ENCODE data around the gene COL18A1.
"Not testable (repeated sequence)": the region's sequence is repeated elsewhere in the genome, so short reads cannot be mapped to it uniquely, and the experiment has no call there.

Gene COL18A1

GRCh38 chr21:45441431-45442255, 36.7 kb downstream of the COL18A1 start:
- no peak overlapping the region for H2AFZ ChIP-seq (ENCODE audit: low read length)
- no peak overlapping the region for H3K4me3 ChIP-seq (ENCODE audit: low read length, poor library complexity, severe bottlenecking)
- no peaks in the 10 kb centered on the region for H3K36me3 ChIP-seq (ENCODE audit: insufficient read depth, low read length)
- no peaks in the 10 kb centered on the region for H3K4me1 ChIP-seq (ENCODE audit: insufficient read depth, low read length, poor library complexity, severe bottlenecking)
- no peaks in the 10 kb centered on the region for H3K9me3 ChIP-seq (ENCODE audit: insufficient read depth, low read depth, low read length)
- H3K9ac ChIP-seq (ENCODE audit: low read depth, low read length, poor library complexity, severe bottlenecking) = no peak overlapping the region
- no peaks in the 10 kb centered on the region for H3K9me2 ChIP-seq (replicated peaks; ENCODE audit: low read depth, low read length)
- no peaks in the 10 kb centered on the region for H3K27me3 ChIP-seq (ENCODE audit: insufficient read depth, low read length, poor library complexity, severe bottlenecking)
- no peaks in the 10 kb centered on the region for H3F3A ChIP-seq (ENCODE audit: low read depth)
- H3K4me2 ChIP-seq (ENCODE audit: low read depth, low read length, poor library complexity, severe bottlenecking) = no peak overlapping the region
- no peaks in the 10 kb centered on the region for H3K79me2 ChIP-seq (ENCODE audit: insufficient read depth, low read length)
- no peaks in the 10 kb centered on the region for H4K20me1 ChIP-seq (ENCODE audit: insufficient read depth, low read length, poor library complexity, severe bottlenecking)
- TF ChIP-seq, protein P1, sequence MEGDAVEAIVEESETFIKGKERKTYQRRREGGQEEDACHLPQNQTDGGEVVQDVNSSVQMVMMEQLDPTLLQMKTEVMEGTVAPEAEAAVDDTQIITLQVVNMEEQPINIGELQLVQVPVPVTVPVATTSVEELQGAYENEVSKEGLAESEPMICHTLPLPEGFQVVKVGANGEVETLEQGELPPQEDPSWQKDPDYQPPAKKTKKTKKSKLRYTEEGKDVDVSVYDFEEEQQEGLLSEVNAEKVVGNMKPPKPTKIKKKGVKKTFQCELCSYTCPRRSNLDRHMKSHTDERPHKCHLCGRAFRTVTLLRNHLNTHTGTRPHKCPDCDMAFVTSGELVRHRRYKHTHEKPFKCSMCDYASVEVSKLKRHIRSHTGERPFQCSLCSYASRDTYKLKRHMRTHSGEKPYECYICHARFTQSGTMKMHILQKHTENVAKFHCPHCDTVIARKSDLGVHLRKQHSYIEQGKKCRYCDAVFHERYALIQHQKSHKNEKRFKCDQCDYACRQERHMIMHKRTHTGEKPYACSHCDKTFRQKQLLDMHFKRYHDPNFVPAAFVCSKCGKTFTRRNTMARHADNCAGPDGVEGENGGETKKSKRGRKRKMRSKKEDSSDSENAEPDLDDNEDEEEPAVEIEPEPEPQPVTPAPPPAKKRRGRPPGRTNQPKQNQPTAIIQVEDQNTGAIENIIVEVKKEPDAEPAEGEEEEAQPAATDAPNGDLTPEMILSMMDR (conservative IDR thresholded peaks at IDR 0.05; ENCODE audit: low read length) = no peak
- no peak for TF ChIP-seq EZH2phosphoT487 (IDR thresholded peaks at IDR 0.05; ENCODE audit: borderline replicate concordance)

GRCh38 chr21:45442276-45442675, 37.3 kb downstream of the COL18A1 start:
- no peaks in the 10 kb centered on the region for H3K36me3 ChIP-seq (ENCODE audit: insufficient read depth, low read length)
- no peaks in the 10 kb centered on the region for H3F3A ChIP-seq (ENCODE audit: low read depth)
- no peaks in the 10 kb centered on the region for H3K4me1 ChIP-seq (ENCODE audit: insufficient read depth, low read length, poor library complexity, severe bottlenecking)
- H3K9ac ChIP-seq (ENCODE audit: low read depth, low read length, poor library complexity, severe bottlenecking) = no peak overlapping the region
- no peaks in the 10 kb centered on the region for H3K79me2 ChIP-seq (ENCODE audit: insufficient read depth, low read length)
- TF ChIP-seq, protein P1 (conservative IDR thresholded peaks at IDR 0.05; ENCODE audit: low read length) = no peak
- no peak for TF ChIP-seq EZH2phosphoT487 (IDR thresholded peaks at IDR 0.05; ENCODE audit: borderline replicate concordance)
- no peaks in the 10 kb centered on the region for H4K20me1 ChIP-seq (ENCODE audit: insufficient read depth, low read length, poor library complexity, severe bottlenecking)
- no peaks in the 10 kb centered on the region for H3K27me3 ChIP-seq (ENCODE audit: insufficient read depth, low read length, poor library complexity, severe bottlenecking)
- H3K9me2 ChIP-seq (replicated peaks; ENCODE audit: low read depth, low read length) = no peaks in the 10 kb centered on the region
- no peak overlapping the region for H2AFZ ChIP-seq (ENCODE audit: low read length)
- H3K9me3 ChIP-seq (ENCODE audit: insufficient read depth, low read depth, low read length) = no peaks in the 10 kb centered on the region
- no peak overlapping the region for H3K4me3 ChIP-seq (ENCODE audit: low read length, poor library complexity, severe bottlenecking)
- H3K4me2 ChIP-seq (ENCODE audit: low read depth, low read length, poor library complexity, severe bottlenecking) = no peak overlapping the region

DNA sequence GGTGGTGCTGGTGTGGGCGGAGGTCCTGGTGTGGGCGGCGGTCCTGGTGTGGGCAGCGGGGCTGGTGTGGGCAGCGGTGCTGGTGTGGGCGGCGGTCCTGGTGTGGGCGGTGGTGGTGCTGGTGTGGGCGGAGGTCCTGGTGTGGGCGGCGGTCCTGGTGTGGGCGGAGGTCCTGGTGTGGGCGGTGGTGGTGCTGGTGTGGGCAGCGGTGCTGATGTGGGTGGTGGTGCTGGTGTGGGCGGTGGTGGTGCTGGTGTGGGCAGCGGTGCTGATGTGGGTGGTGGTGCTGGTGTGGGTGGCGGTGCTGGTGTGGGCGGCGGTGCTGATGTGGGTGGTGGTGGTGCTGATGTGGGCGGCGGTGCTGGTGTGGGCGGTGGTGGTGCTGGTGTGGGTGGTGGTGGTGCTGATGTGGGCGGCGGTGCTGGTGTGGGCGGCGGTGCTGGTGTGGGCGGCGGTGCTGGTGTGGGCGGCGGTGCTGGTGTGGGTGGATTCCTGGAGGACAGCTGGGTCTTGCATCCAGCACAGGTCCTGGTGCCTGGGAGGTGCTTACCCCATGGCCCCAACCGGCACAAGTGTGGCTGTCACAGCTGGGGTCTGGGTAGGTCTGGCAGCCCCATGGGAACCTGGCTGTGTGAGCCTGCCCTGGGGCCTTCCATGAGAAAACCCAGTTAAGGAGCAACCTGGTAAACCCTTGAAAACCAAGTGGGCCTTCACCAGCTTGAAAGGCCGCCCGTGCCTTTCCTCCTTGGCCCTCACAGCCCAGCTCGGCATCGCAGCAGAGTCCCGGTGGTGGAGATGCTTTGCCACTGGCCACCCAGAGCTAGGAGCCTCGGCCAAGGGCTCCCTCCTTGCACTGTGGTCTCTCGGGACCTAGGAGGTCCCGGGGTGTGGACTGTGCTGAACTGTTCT, 38.0 kb downstream of the COL18A1 start:
- not testable (repeated sequence) for H2AFZ ChIP-seq (ENCODE audit: low read length); H3K4me3 ChIP-seq (ENCODE audit: low read length, poor library complexity, severe bottlenecking); H3K9ac ChIP-seq (ENCODE audit: low read depth, low read length, poor library complexity, severe bottlenecking); H3K9me2 ChIP-seq (replicated peaks; ENCODE audit: low read depth, low read length); H3K4me2 ChIP-seq (ENCODE audit: low read depth, low read length, poor library complexity, severe bottlenecking); H3F3A ChIP-seq (ENCODE audit: low read depth); H3K79me2 ChIP-seq (ENCODE audit: insufficient read depth, low read length); H3K9me3 ChIP-seq (ENCODE audit: insufficient read depth, low read depth, low read length); H3K4me1 ChIP-seq (ENCODE audit: insufficient read depth, low read length, poor library complexity, severe bottlenecking); H3K27me3 ChIP-seq (ENCODE audit: insufficient read depth, low read length, poor library complexity, severe bottlenecking); H3K36me3 ChIP-seq (ENCODE audit: insufficient read depth, low read length); H4K20me1 ChIP-seq (ENCODE audit: insufficient read depth, low read length, poor library complexity, severe bottlenecking)

Data from Loucy (cell line).